ENCODE data around the gene THG1L. TPM values are rescaled to one million over a fixed set of nuclear protein-coding genes. Genes with fewer than 3 reads are reported as not detected.
"Not testable (repeated sequence)": the region's sequence is repeated elsewhere in the genome, so short reads cannot be mapped to it uniquely, and the experiment has no call there.

THG1L gene
- 17.8 TPM for total RNA-seq

- DNase-seq, result peak; percentile 99
Observed at GRCh38 chr5:157731272-157732129, at the start of gene THG1L. Gene THG1L, plus strand, starts transcription at chr5:157731420. Its CDS starts 21 bp downstream, at chr5:157731441.

GRCh38 chr5:157682257-157682656 is 49.0 kb upstream of the THG1L start:
- no peak for DNase-seq

GRCh38 chr5:157686276-157687197 is 44.7 kb upstream of the THG1L start:
- DNase-seq, result not testable (repeated sequence)

GRCh38 chr5:157687198-157687554 is 44.0 kb upstream of the THG1L start:
- no peak for DNase-seq

GRCh38 chr5:157689942-157690689 is 41.1 kb upstream of the THG1L start:
- no peak for DNase-seq

GRCh38 chr5:157690690-157691433 is 40.4 kb upstream of the THG1L start:
- no peak for DNase-seq

- not testable (repeated sequence) for DNase-seq
Observed at GRCh38 chr5:157693816-157694215, 37.4 kb upstream of the THG1L start.

- DNase-seq, result not testable (repeated sequence)
Observed at GRCh38 chr5:157696154-157696553, 35.1 kb upstream of the THG1L start.

GRCh38 chr5:157698674-157699073 is 32.5 kb upstream of the THG1L start:
- DNase-seq, result not testable (repeated sequence)

GRCh38 chr5:157703736-157704135 is 27.5 kb upstream of the THG1L start:
- no peak for DNase-seq

- no peak for DNase-seq
Observed at GRCh38 chr5:157708866-157709265, 22.4 kb upstream of the THG1L start.

GRCh38 chr5:157709346-157709745 is 21.9 kb upstream of the THG1L start:
- no peak for DNase-seq

- DNase-seq, result no peak
Observed at GRCh38 chr5:157710431-157710830, 20.8 kb upstream of the THG1L start.

- no peak for DNase-seq
Observed at GRCh38 chr5:157710882-157711281, 20.3 kb upstream of the THG1L start.

GRCh38 chr5:157713830-157714595 is 17.2 kb upstream of the THG1L start:
- no peak for DNase-seq

GRCh38 chr5:157714596-157714864 is 16.7 kb upstream of the THG1L start:
- no peak for DNase-seq

GRCh38 chr5:157718519-157718918 is 12.7 kb upstream of the THG1L start:
- DNase-seq, result peak; percentile 27

- DNase-seq, result no peak
Observed at GRCh38 chr5:157719245-157719644, 12.0 kb upstream of the THG1L start.

- no peak for DNase-seq
Observed at GRCh38 chr5:157721159-157721558, 10.1 kb upstream of the THG1L start.

GRCh38 chr5:157722895-157723294 is 8.3 kb upstream of the THG1L start:
- DNase-seq, result not testable (repeated sequence)

- not testable (repeated sequence) for DNase-seq
Observed at GRCh38 chr5:157726607-157727006, 4.6 kb upstream of the THG1L start.
